Measurements from ENCODE around the gene GJB3. TPM values are rescaled to one million over a fixed set of nuclear protein-coding genes. Genes with fewer than 3 reads are reported as not detected.
A peak's percentile ranks its signal among the peaks of the same experiment; 100 is the strongest.

Gene GJB3
- total RNA-seq, 1 experiment from 2014 or later, result 0.52 TPM

DNA sequence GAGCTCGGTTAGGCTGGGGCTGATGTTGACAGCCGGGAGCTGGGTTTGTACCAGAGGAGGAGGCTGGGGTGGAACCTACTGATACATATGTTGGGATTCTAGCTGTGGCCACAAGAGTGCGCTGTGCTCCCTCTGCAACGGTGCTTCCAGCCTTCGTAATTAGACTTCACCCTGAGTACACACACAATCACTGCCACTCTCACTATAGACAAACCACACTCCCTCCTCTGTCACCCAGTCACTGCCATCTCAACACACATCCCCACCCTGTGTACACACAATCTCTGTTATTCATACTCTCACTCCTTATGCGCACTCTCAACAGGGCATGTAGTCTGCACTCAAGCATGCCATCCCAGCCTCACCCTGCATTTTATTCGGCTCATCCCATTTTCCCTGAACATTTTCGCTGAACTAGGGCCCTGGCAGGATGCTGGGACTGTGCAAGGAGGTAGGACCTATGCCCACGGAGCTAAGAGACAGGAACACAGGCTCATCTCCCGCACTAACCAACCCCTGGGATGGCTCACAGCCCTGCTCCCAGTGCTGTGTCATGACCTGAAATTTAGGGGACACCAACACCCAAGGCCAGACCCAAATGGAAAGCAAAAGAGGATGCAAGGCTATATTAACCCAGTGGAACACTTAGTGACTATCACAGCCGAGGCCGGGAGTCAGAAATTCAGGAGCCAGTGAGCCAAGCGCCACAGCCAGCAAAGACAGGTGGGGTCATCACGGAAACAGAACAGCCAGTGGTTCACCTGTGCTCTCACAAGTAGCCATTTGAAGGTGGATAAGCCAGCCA, 5.7 kb downstream of the GJB3 start:
- no TSS peak for BruUV-seq (replicated peaks)
- Histone ChIP-seq H3K4me1 (peaks cover 4% of the 10 kb centered on the region; the same call in 1 of the 2 replicates), H3K9me3 (no peaks in the 10 kb centered on the region), H3K36me3 (ENCODE audit: control insufficient read depth, insufficient read depth, low read length) (no peaks in the 10 kb centered on the region), H3K27me3 (replicated peaks; ENCODE audit: control insufficient read depth, insufficient read depth, low read length) (no peaks in the 10 kb centered on the region), H3K4me3 (ENCODE audit: low read depth, low read length) (no peak overlapping the region)
- POLR2A ChIA-PET, result no interaction called here
- H3K4me3 Mint-ChIP-seq (ENCODE audit: unreplicated experiment), result no peak overlapping the region
- CTCF ChIA-PET, result interaction anchor here (0.5 to 1.1 kb wide), 5 partner anchors 58 to 1236 kb away, joined by 3 to 16 read pairs (median 5); partner anchors contain the start of gene SMIM12
- intact Hi-C loops (cut with micrococcal nuclease; ENCODE audit: unreplicated experiment), result loop anchor here (1.0 kb wide), 2 partner anchors 66 to 99 kb away; no protein-coding TSS in a partner anchor
- H3K27ac Mint-ChIP-seq (ENCODE audit: unreplicated experiment), result no peak overlapping the region
- no peaks in the 10 kb centered on the region for H3K27me3 Mint-ChIP-seq (ENCODE audit: insufficient read depth, unreplicated experiment)
- H3K4me1 Mint-ChIP-seq (ENCODE audit: low read depth, unreplicated experiment), result peaks cover 6% of the 10 kb centered on the region
- H3K36me3 Mint-ChIP-seq (ENCODE audit: insufficient read depth, unreplicated experiment), result no peaks in the 10 kb centered on the region
- DNase-seq, result peak; percentile 67 to 76
- TF ChIP-seq, protein P1, sequence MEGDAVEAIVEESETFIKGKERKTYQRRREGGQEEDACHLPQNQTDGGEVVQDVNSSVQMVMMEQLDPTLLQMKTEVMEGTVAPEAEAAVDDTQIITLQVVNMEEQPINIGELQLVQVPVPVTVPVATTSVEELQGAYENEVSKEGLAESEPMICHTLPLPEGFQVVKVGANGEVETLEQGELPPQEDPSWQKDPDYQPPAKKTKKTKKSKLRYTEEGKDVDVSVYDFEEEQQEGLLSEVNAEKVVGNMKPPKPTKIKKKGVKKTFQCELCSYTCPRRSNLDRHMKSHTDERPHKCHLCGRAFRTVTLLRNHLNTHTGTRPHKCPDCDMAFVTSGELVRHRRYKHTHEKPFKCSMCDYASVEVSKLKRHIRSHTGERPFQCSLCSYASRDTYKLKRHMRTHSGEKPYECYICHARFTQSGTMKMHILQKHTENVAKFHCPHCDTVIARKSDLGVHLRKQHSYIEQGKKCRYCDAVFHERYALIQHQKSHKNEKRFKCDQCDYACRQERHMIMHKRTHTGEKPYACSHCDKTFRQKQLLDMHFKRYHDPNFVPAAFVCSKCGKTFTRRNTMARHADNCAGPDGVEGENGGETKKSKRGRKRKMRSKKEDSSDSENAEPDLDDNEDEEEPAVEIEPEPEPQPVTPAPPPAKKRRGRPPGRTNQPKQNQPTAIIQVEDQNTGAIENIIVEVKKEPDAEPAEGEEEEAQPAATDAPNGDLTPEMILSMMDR (IDR thresholded peaks at IDR 0.05; ENCODE audit: insufficient read depth in 1 of 2, low read depth in 1 of 2, low read length in 1 of 2, severe bottlenecking in 1 of 2, unreplicated experiment in 1 of 2), result peak; percentile 55 to 65
- no peaks in the 10 kb centered on the region for H3K9me3 Mint-ChIP-seq (ENCODE audit: unreplicated experiment)

DNA sequence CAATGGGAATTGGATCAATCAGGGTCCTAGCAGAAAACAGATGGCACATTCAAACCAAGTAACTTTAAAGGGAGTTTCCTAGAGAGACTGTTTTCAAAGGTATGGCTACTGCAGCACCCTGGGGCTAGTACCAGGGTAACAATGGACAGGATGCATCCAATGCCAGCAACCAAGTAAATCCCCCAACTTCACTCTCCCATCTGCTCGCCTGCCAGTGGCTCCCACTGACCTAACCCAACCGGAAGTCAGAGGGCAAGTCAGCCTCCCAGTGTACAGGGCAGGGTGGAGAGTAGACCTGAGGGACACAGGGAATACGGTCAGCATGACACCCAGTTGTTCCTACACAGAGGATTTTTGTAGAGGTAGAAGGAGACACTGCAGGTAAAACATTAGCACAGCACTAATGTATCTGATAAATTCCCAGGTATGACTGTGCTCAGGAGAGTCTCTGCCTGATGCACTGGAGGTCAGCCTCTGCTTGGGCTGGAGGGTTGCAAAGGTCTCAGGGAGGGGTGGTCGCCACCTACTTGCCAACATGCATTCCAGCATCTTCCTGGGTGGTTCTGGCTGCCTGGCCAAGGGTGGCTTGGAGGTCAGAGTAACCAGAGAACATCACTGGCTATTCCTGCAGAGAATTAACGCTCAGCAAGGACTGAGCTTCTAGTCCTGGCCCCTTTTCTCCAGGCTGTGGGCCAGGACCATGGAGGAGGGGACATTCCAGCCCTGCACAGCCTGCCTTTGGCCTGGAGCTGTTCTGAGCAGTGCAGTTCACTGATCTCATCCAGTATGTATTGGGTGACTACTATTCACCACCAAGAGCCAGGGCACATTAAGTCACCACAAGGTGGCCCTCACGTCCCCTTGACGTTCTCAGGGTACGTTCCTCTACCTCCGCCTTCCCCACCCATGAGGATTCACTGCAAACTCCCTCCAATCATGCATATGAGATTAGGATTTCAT, 6.7 kb downstream of the GJB3 start:
- CTCF ChIA-PET, result interaction anchor here (1.0 kb wide), 1 partner anchor 65 kb away, joined by 4 read pairs; no protein-coding TSS in a partner anchor
- peaks cover 6% of the 10 kb centered on the region for H3K4me1 Mint-ChIP-seq (ENCODE audit: low read depth, unreplicated experiment)

More for the DNA sequence above, 6.7 kb downstream of the GJB3 start:
- no peaks in the 10 kb centered on the region for H3K4me1 ChIP-seq
- Mint-ChIP-seq H3K36me3 (ENCODE audit: insufficient read depth, unreplicated experiment) (no peaks in the 10 kb centered on the region), H3K9me3 (ENCODE audit: unreplicated experiment) (no peaks in the 10 kb centered on the region), H3K27me3 (ENCODE audit: insufficient read depth, unreplicated experiment) (no peaks in the 10 kb centered on the region), H3K4me3 (ENCODE audit: unreplicated experiment) (no peak overlapping the region), H3K27ac (ENCODE audit: unreplicated experiment) (no peak overlapping the region)
- DNase-seq, result no peak
- no TSS peak for BruUV-seq (replicated peaks)
- H3K27me3 ChIP-seq (replicated peaks; ENCODE audit: control insufficient read depth, insufficient read depth, low read length), result no peaks in the 10 kb centered on the region
- no peaks in the 10 kb centered on the region for H3K36me3 ChIP-seq (ENCODE audit: control insufficient read depth, insufficient read depth, low read length)
- POLR2A ChIA-PET, result no interaction called here
- no peaks in the 10 kb centered on the region for H3K9me3 ChIP-seq
- no peak overlapping the region for H3K4me3 ChIP-seq (ENCODE audit: low read depth, low read length)
- intact Hi-C loops (cut with micrococcal nuclease; ENCODE audit: unreplicated experiment), result no loop called here
- TF ChIP-seq, protein P1 (IDR thresholded peaks at IDR 0.05; ENCODE audit: insufficient read depth in 1 of 2, low read depth in 1 of 2, low read length in 1 of 2, severe bottlenecking in 1 of 2, unreplicated experiment in 1 of 2), result no peak
